ENCODE data around the gene RGS12.
"Not testable (repeated sequence)": the region's sequence is repeated elsewhere in the genome, so short reads cannot be mapped to it uniquely, and the experiment has no call there.

Gene RGS12

GRCh38 chr4:3297066-3297859, 4.4 kb downstream of the RGS12 start:
- no peak overlapping the region for H3K27ac ChIP-seq (ENCODE audit: low read depth, low read length)
- no peaks in the 10 kb centered on the region for H3K27me3 ChIP-seq (ENCODE audit: control insufficient read depth in 1 of 2, insufficient read depth in 2 of 2, low read length in 2 of 2)
- peaks cover 8% of the 10 kb centered on the region for H3K4me1 ChIP-seq (ENCODE audit: insufficient read depth, low read length)
- H3K9ac ChIP-seq (ENCODE audit: low read length): no peak overlapping the region
- no peaks in the 10 kb centered on the region for H3K36me3 ChIP-seq (ENCODE audit: insufficient read depth, low read length)
- no peaks in the 10 kb centered on the region for H3K9me3 ChIP-seq (ENCODE audit: low read length)
- H3K4me3 ChIP-seq (ENCODE audit: low read depth in 1 of 2, low read length in 2 of 2): no peak overlapping the region

GRCh38 chr4:3299122-3299975, 6.5 kb downstream of the RGS12 start:
- Histone ChIP-seq H3K27ac (ENCODE audit: low read depth, low read length) (no peak overlapping the region), H3K4me3 (ENCODE audit: low read depth in 1 of 2, low read length in 2 of 2) (no peak overlapping the region), H3K27me3 (ENCODE audit: control insufficient read depth in 1 of 2, insufficient read depth in 2 of 2, low read length in 2 of 2) (no peaks in the 10 kb centered on the region), H3K4me1 (ENCODE audit: insufficient read depth, low read length) (no peaks in the 10 kb centered on the region), H3K9me3 (ENCODE audit: low read length) (no peaks in the 10 kb centered on the region), H3K9ac (ENCODE audit: low read length) (no peak overlapping the region), H3K36me3 (ENCODE audit: insufficient read depth, low read length) (no peaks in the 10 kb centered on the region)

- Histone ChIP-seq H3K9ac (ENCODE audit: low read length) (no peak overlapping the region), H3K9me3 (ENCODE audit: low read length) (no peaks in the 10 kb centered on the region), H3K36me3 (ENCODE audit: insufficient read depth, low read length) (no peaks in the 10 kb centered on the region), H3K4me3 (ENCODE audit: low read depth in 1 of 2, low read length in 2 of 2) (no peak overlapping the region), H3K27me3 (ENCODE audit: control insufficient read depth in 1 of 2, insufficient read depth in 2 of 2, low read length in 2 of 2) (no peaks in the 10 kb centered on the region), H3K27ac (ENCODE audit: low read depth, low read length) (no peak overlapping the region), H3K4me1 (ENCODE audit: insufficient read depth, low read length) (peaks cover 2% of the 10 kb centered on the region)
These were observed 7.3 kb downstream of the RGS12 start for GRCh38 chr4:3299976-3300671.

- not testable (repeated sequence) for H3K9me3 ChIP-seq (ENCODE audit: low read length); H3K4me1 ChIP-seq (ENCODE audit: insufficient read depth, low read length); H3K4me3 ChIP-seq (ENCODE audit: low read depth in 1 of 2, low read length in 2 of 2); H3K9ac ChIP-seq (ENCODE audit: low read length); H3K27me3 ChIP-seq (ENCODE audit: control insufficient read depth in 1 of 2, insufficient read depth in 2 of 2, low read length in 2 of 2); H3K36me3 ChIP-seq (ENCODE audit: insufficient read depth, low read length); H3K27ac ChIP-seq (ENCODE audit: low read depth, low read length)
These were observed 8.1 kb downstream of the RGS12 start for GRCh38 chr4:3300882-3301281.

- H3K27ac ChIP-seq (ENCODE audit: low read depth, low read length): no peak overlapping the region
- no peaks in the 10 kb centered on the region for H3K9me3 ChIP-seq (ENCODE audit: low read length)
- H3K4me3 ChIP-seq (ENCODE audit: low read depth in 1 of 2, low read length in 2 of 2): no peak overlapping the region
- H3K4me1 ChIP-seq (ENCODE audit: insufficient read depth, low read length): peaks cover 7% of the 10 kb centered on the region
- H3K36me3 ChIP-seq (ENCODE audit: insufficient read depth, low read length): no peaks in the 10 kb centered on the region
- H3K27me3 ChIP-seq (ENCODE audit: control insufficient read depth in 1 of 2, insufficient read depth in 2 of 2, low read length in 2 of 2): no peaks in the 10 kb centered on the region
- no peak overlapping the region for H3K9ac ChIP-seq (ENCODE audit: low read length)
These were observed 8.8 kb downstream of the RGS12 start for GRCh38 chr4:3301450-3302172.

GRCh38 chr4:3302173-3302785, 9.5 kb downstream of the RGS12 start:
- Histone ChIP-seq H3K4me3 (ENCODE audit: low read depth in 1 of 2, low read length in 2 of 2) (no peak overlapping the region), H3K27me3 (ENCODE audit: control insufficient read depth in 1 of 2, insufficient read depth in 2 of 2, low read length in 2 of 2) (no peaks in the 10 kb centered on the region), H3K9me3 (ENCODE audit: low read length) (no peaks in the 10 kb centered on the region), H3K4me1 (ENCODE audit: insufficient read depth, low read length) (peaks cover 7% of the 10 kb centered on the region), H3K9ac (ENCODE audit: low read length) (no peak overlapping the region), H3K27ac (ENCODE audit: low read depth, low read length) (no peak overlapping the region), H3K36me3 (ENCODE audit: insufficient read depth, low read length) (no peaks in the 10 kb centered on the region)

GRCh38 chr4:3302786-3303564, 10.2 kb downstream of the RGS12 start:
- no peaks in the 10 kb centered on the region for H3K9me3 ChIP-seq (ENCODE audit: low read length)
- H3K4me3 ChIP-seq (ENCODE audit: low read depth in 1 of 2, low read length in 2 of 2): no peak overlapping the region
- H3K27me3 ChIP-seq (ENCODE audit: control insufficient read depth in 1 of 2, insufficient read depth in 2 of 2, low read length in 2 of 2): no peaks in the 10 kb centered on the region
- H3K36me3 ChIP-seq (ENCODE audit: insufficient read depth, low read length): no peaks in the 10 kb centered on the region
- H3K27ac ChIP-seq (ENCODE audit: low read depth, low read length): no peak overlapping the region
- no peak overlapping the region for H3K9ac ChIP-seq (ENCODE audit: low read length)
- H3K4me1 ChIP-seq (ENCODE audit: insufficient read depth, low read length): peaks cover 7% of the 10 kb centered on the region

GRCh38 chr4:3303565-3303824, 10.7 kb downstream of the RGS12 start:
- Histone ChIP-seq H3K9ac (ENCODE audit: low read length) (no peak overlapping the region), H3K4me1 (ENCODE audit: insufficient read depth, low read length) (peaks cover 7% of the 10 kb centered on the region), H3K9me3 (ENCODE audit: low read length) (no peaks in the 10 kb centered on the region), H3K27ac (ENCODE audit: low read depth, low read length) (no peak overlapping the region), H3K27me3 (ENCODE audit: control insufficient read depth in 1 of 2, insufficient read depth in 2 of 2, low read length in 2 of 2) (no peaks in the 10 kb centered on the region), H3K36me3 (ENCODE audit: insufficient read depth, low read length) (no peaks in the 10 kb centered on the region), H3K4me3 (ENCODE audit: low read depth in 1 of 2, low read length in 2 of 2) (no peak overlapping the region)

GRCh38 chr4:3303923-3304710, 11.3 kb downstream of the RGS12 start:
- Histone ChIP-seq H3K27ac (ENCODE audit: low read depth, low read length) (peak overlapping the region; percentile 66), H3K4me1 (ENCODE audit: insufficient read depth, low read length) (peaks cover 7% of the 10 kb centered on the region), H3K36me3 (ENCODE audit: insufficient read depth, low read length) (no peaks in the 10 kb centered on the region), H3K27me3 (ENCODE audit: control insufficient read depth in 1 of 2, insufficient read depth in 2 of 2, low read length in 2 of 2) (no peaks in the 10 kb centered on the region), H3K4me3 (ENCODE audit: low read depth in 1 of 2, low read length in 2 of 2) (peak overlapping the region in 1 of 2 donors; percentile 37), H3K9me3 (ENCODE audit: low read length) (no peaks in the 10 kb centered on the region), H3K9ac (ENCODE audit: low read length) (no peak overlapping the region)

All from muscle layer of colon (tissue), 2 donors.